Peyer's patch (tissue), 4 donors: ENCODE results near the gene DRD4.

ENCODE experiments used
- POLR2A ChIP-seq, 2 donors: fragments of 450-650 bp; IDR thresholded peaks; one replicate each; pipeline ENCODE4 v1.5.1; 2017; ENCODE audit warnings: antibody characterized with exemption in 2 of 2, mild to moderate bottlenecking in 2 of 2, moderate library complexity in 2 of 2
- TF ChIP-seq, protein P1 (sequence below), 6 experiments: fragments of 450-650 bp in 4 of 6; fragments of 200-600 bp in 2 of 6; sonication (generic) in 1 of 6; IDR thresholded peaks; one replicate each; pipeline ENCODE4 v1.5.1; 2017 to 2019; ENCODE audit warnings: antibody characterized with exemption in 6 of 6, mild to moderate bottlenecking in 3 of 6, moderate library complexity in 1 of 6

DNA sequence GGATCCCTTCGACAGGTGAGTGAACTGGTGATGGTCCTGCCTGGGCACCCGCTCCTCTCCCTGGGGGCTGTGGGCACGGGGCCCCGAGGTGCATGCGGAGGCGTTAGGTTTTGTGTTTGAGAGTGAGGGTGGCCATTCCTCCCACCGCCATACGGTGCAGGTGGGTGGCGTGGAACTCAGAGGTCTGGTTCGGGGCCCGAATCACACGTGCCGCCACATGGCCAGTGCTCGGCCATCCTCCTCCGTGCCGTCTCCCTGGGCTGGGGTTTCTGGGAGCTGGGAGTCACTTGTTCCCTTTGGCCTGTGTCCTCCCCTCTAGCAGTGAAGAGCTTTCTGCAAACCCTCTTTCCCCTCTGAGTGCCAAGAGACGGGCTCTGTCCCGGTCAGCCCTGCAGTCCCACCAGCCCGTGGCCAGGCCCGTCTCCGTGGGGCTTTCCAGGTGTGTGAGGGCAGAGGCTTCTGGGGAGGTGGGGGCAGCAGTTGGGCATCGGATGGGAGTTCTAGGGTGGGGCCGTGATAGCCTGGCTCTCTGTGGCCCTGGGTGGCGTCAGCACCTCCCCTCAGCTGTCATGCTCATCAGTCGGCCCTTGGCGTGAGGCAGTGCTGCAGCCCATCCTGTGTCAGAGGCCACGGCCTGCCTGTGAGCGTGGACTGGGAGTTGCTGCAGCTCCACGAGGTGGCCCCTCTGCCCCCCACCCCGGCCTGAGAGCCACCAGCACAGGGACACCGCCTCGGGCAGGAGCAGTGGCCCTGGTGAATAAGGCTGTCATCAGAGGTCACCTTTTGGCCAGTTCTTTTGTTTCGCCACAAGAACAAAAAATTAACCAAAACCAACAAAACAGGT is 31.6 kb upstream of the DRD4 start:
- TF ChIP-seq POLR2A (IDR thresholded peaks at IDR 0.05), result no peak
- TF ChIP-seq, protein P1, sequence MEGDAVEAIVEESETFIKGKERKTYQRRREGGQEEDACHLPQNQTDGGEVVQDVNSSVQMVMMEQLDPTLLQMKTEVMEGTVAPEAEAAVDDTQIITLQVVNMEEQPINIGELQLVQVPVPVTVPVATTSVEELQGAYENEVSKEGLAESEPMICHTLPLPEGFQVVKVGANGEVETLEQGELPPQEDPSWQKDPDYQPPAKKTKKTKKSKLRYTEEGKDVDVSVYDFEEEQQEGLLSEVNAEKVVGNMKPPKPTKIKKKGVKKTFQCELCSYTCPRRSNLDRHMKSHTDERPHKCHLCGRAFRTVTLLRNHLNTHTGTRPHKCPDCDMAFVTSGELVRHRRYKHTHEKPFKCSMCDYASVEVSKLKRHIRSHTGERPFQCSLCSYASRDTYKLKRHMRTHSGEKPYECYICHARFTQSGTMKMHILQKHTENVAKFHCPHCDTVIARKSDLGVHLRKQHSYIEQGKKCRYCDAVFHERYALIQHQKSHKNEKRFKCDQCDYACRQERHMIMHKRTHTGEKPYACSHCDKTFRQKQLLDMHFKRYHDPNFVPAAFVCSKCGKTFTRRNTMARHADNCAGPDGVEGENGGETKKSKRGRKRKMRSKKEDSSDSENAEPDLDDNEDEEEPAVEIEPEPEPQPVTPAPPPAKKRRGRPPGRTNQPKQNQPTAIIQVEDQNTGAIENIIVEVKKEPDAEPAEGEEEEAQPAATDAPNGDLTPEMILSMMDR (IDR thresholded peaks at IDR 0.05), result no peak
